ENCODE results near the gene RBM19.

Gene RBM19

GRCh38 chr12:113918306-113918705 lies 47.8 kb downstream of the RBM19 start:
- Histone ChIP-seq H3K9me3 (ENCODE audit: severe bottlenecking) (no peaks in the 10 kb centered on the region), H3K4me3 (ENCODE audit: low read depth, low read length) (no peak overlapping the region), H3K36me3 (peaks cover 9% of the 10 kb centered on the region), H3K27ac (no peak overlapping the region), H3K27me3 (ENCODE audit: insufficient read depth, low read depth, severe bottlenecking) (no peaks in the 10 kb centered on the region)
- DNase-seq, result no peak
- TF ChIP-seq CTCF (IDR thresholded peaks at IDR 0.05; ENCODE audit: low read depth, low read length), result no peak

- H3K36me3 ChIP-seq, result peaks cover 3% of the 10 kb centered on the region
- H3K9me3 ChIP-seq (ENCODE audit: severe bottlenecking), result no peaks in the 10 kb centered on the region
- no peak overlapping the region for H3K4me3 ChIP-seq (ENCODE audit: low read depth, low read length)
- TF ChIP-seq CTCF (IDR thresholded peaks at IDR 0.05; ENCODE audit: low read depth, low read length), result no peak
- H3K27me3 ChIP-seq (ENCODE audit: insufficient read depth, low read depth, severe bottlenecking), result no peaks in the 10 kb centered on the region
- DNase-seq, result no peak
- no peak overlapping the region for H3K27ac ChIP-seq
Observed at GRCh38 chr12:113917393-113917792, 48.7 kb downstream of the RBM19 start.

GRCh38 chr12:113914806-113915205 lies 51.3 kb downstream of the RBM19 start:
- no peak for DNase-seq
- no peak overlapping the region for H3K27ac ChIP-seq
- no peak for TF ChIP-seq CTCF (IDR thresholded peaks at IDR 0.05; ENCODE audit: low read depth, low read length)
- H3K36me3 ChIP-seq, result peaks cover 3% of the 10 kb centered on the region
- no peaks in the 10 kb centered on the region for H3K27me3 ChIP-seq (ENCODE audit: insufficient read depth, low read depth, severe bottlenecking)
- H3K4me3 ChIP-seq (ENCODE audit: low read depth, low read length), result no peak overlapping the region
- H3K9me3 ChIP-seq (ENCODE audit: severe bottlenecking), result no peaks in the 10 kb centered on the region

GRCh38 chr12:113914176-113914575 lies 51.9 kb downstream of the RBM19 start:
- Histone ChIP-seq H3K9me3 (ENCODE audit: severe bottlenecking) (no peaks in the 10 kb centered on the region), H3K36me3 (peaks cover 3% of the 10 kb centered on the region), H3K4me3 (ENCODE audit: low read depth, low read length) (no peak overlapping the region), H3K27me3 (ENCODE audit: insufficient read depth, low read depth, severe bottlenecking) (no peaks in the 10 kb centered on the region), H3K27ac (no peak overlapping the region)
- DNase-seq, result no peak
- TF ChIP-seq CTCF (IDR thresholded peaks at IDR 0.05; ENCODE audit: low read depth, low read length), result no peak

GRCh38 chr12:113912760-113913329 lies 53.3 kb downstream of the RBM19 start:
- TF ChIP-seq CTCF (IDR thresholded peaks at IDR 0.05; ENCODE audit: low read depth, low read length), result peak; percentile 89
- Histone ChIP-seq H3K9me3 (ENCODE audit: severe bottlenecking) (no peaks in the 10 kb centered on the region), H3K36me3 (peaks cover 3% of the 10 kb centered on the region), H3K27me3 (ENCODE audit: insufficient read depth, low read depth, severe bottlenecking) (no peaks in the 10 kb centered on the region), H3K4me3 (ENCODE audit: low read depth, low read length) (no peak overlapping the region), H3K27ac (no peak overlapping the region; the same call in none of the 2 replicates)
- peak; percentile 84 for DNase-seq
